Uterus (tissue), 4 donors: ENCODE results near the gene IP6K1. TPM values are rescaled to one million over a fixed set of nuclear protein-coding genes. Genes with fewer than 3 reads are reported as not detected.
A peak's percentile ranks its signal among the peaks of the same experiment; 100 is the strongest.
"Not testable (repeated sequence)": the region's sequence is repeated elsewhere in the genome, so short reads cannot be mapped to it uniquely, and the experiment has no call there.

Experiments used
- DNase-seq, 2 donors: peaks; one replicate each; pipeline ENCODE4 v3.0.0-alpha.2; 2019 to 2020
- H3K27ac ChIP-seq, 2 donors: fragments of 200-600 bp; sonication (generic); 1 replicate in 1 of 2; 2 replicates in 1 of 2; pipeline ENCODE4 v1.5.1; 2016 to 2018
- H3K27me3 ChIP-seq, 2 donors: fragments of 200-600 bp; sonication (generic); one replicate each; pipeline ENCODE4 v1.5.1; 2018 to 2019; ENCODE audit warnings: control low read depth in 1 of 2
- H3K36me3 ChIP-seq, 2 donors: fragments of 200-600 bp; sonication (generic); one replicate each; pipeline ENCODE4 v1.5.1; 2019; ENCODE audit warnings: control low read depth in 1 of 2
- H3K4me1 ChIP-seq, 2 donors: fragments of 200-600 bp; sonication (generic); one replicate each; pipeline ENCODE4 v1.5.1; 2018 to 2019; ENCODE audit warnings: control low read depth in 1 of 2
- H3K4me3 ChIP-seq, 2 donors: fragments of 200-600 bp; sonication (generic); 1 replicate in 1 of 2; 2 replicates in 1 of 2; pipeline ENCODE4 v1.5.1; 2018 to 2019; ENCODE audit warnings: mild to moderate bottlenecking in 1 of 2
- H3K9me3 ChIP-seq, 2 donors: fragments of 200-600 bp; sonication (generic); one replicate each; pipeline ENCODE4 v1.5.1; 2019; ENCODE audit warnings: control low read depth in 1 of 2
- POLR2A ChIP-seq, 2 donors: fragments of 450-650 bp; IDR thresholded peaks; one replicate each; pipeline ENCODE4 v1.6.1; 2016; ENCODE audit warnings: antibody characterized with exemption in 2 of 2, mild to moderate bottlenecking in 1 of 2, moderate library complexity in 1 of 2
- intact Hi-C: fragments of 100-400 bp; cut with DNase I; formaldehyde crosslinking; loops from one replicate; pipeline ENCODE4 v1.15.1; 2023; ENCODE audit warnings: low total_unique reads
- total RNA-seq, 4 donors: library from RNA; depleted of rRNA in 3 of 4; stranded (reverse); fragments of >200 nt in 3 of 4; gene quantifications; one replicate each; pipeline versions ENCODE4 v1.1.0 to v1.2.4, GENCODE V29; 2014 to 2023
- TF ChIP-seq, protein P1 (sequence below), 4 experiments: fragments of 200-600 bp in 2 of 4; fragments of 450-650 bp in 2 of 4; sonication (generic) in 2 of 4; IDR thresholded peaks; one replicate each; pipeline ENCODE4 v1.5.1; 2016 to 2019; ENCODE audit warnings: antibody characterized with exemption in 4 of 4, mild to moderate bottlenecking in 2 of 4, moderate library complexity in 1 of 4
- donor health status: DM: yes; HTN: yes; CAD: no.

Gene IP6K1
- total RNA-seq, 4 donors from 2014 or later = 41.8 to 58.4 (median 50.9) TPM

DNA sequence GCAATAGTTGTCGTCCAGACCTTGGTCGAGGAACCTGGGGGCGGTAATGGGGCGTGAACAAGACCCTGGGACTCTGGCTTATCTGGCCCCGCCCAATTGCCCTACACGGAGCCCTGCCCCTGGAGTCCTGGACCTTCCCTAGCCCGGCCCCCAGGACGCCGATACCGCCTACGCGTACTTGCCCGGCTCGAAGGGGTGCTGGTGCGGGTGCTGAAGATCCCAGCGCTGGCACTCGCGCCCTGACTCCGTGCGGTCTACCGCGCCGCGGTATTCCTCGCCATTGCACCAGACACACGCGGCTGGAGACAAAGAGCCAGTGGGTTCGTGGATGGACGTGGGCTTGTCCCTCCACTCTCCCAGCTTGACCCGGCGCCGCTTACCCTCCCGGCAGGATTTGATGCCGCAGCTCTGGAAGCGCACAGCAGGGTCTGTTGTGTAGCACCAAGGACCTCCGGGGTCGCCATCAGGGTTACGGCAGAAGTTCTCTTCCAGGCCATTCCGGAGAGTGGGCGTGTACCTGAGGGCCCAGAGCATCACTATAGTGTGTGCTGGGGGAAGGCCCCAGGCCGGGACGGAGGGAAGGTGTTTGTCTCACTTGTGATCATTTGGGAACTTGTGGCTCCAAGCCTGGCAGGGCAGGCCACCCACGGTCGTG is 99.4 kb downstream of the IP6K1 start:
- H3K9me3 ChIP-seq, H3K36me3 ChIP-seq, H3K27me3 ChIP-seq, H3K27ac ChIP-seq, intact Hi-C loops: not testable (repeated sequence)
- peak in 1 of 2 donors; percentile 36 for DNase-seq
- Histone ChIP-seq H3K4me3 (peak overlapping the region in 1 of 2 donors; percentile 9), H3K4me1 (peaks cover 0 to 12% of the 10 kb centered on the region in 2 donors)

DNA sequence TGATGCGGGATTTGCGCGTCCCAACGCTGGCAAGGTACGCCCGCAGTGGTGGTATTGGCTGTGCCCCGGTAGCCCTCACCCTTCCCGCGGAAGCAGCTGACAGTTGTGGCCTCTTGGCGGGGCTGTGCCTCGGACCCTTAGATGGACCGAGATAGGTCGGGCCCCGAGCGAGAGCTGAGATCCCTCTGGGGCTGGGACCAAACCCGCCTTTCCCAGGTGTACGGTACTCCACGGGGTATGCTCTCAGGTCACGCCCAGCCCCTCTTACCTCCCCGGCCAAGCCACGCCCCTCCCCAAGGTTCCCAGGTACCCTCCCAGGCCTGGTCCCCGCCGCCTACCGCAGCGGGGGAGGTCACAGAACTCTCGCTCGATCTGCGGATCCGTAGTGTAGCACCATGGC is 100.0 kb downstream of the IP6K1 start:
- H3K27me3 ChIP-seq, intact Hi-C loops, DNase-seq, H3K27ac ChIP-seq, H3K9me3 ChIP-seq, H3K36me3 ChIP-seq: not testable (repeated sequence)
- Histone ChIP-seq H3K4me1 (peaks cover 0 to 12% of the 10 kb centered on the region in 2 donors), H3K4me3 (peak overlapping the region in 1 of 2 donors; percentile 9)

DNA sequence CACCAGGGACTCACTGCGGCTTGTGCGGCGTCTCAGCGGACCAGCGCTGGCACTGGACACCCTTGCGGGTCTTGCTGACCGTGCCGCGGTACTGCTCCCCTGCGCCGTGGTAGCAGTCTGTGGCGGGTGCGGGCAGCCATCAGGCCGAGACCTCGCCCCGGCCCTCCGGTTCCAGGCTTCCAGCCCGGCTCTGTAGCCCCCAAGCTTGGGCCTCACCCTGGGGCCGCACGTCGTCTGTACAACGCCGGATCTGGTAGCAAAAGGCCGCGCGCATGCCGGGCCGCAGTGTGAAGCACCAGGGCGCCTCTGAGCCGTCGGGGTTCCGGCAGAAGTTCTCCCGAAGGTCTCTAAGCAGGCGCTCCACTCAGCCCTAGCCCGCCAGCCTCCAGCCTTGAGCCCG is 100.5 kb downstream of the IP6K1 start:
- H3K27ac ChIP-seq, H3K9me3 ChIP-seq, H3K4me1 ChIP-seq, H3K36me3 ChIP-seq, intact Hi-C loops, DNase-seq, H3K27me3 ChIP-seq, H3K4me3 ChIP-seq: not testable (repeated sequence)

DNA sequence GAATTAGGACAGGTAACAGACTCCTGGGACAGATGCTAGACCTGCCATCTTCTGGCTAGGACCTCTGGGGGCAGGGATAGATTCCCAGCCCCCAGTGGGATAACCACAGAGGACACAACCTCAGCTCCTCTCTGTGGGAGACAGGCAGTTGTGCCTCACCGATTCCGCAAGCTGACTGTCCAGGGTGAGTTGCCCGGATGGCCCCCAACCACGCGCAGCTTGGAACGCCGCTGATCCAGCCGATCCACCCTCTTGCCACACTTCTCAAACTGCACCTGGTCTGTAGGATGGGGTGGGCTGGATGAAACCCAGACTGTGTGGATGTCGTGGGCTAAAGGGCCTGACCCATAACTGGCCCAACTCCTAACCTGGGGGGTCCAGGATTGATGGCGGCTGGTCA is 101.2 kb downstream of the IP6K1 start:
- H3K36me3 ChIP-seq, H3K27ac ChIP-seq, H3K4me1 ChIP-seq, DNase-seq, H3K9me3 ChIP-seq, H3K27me3 ChIP-seq, H3K4me3 ChIP-seq, intact Hi-C loops: not testable (repeated sequence)

DNA sequence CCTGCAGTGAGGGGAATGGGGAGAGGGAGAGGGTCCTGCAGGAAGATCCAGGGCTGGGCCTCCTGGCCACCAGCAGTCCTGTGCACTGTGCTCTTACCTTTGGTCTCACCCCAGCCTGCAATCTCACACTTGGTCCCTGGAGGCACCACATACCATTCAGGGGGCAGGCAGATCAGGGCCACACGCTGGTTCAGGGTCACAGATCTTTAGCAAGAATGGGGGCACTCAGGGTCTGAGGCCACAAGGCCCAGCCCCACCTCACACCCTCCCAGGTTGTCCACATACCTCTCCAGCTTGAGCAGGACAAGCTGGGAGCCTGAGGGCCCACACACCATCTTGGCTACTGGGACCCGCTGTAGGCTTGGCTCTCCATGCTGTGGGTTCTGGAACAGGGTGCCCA is 101.9 kb downstream of the IP6K1 start:
- DNase-seq, H3K4me3 ChIP-seq, H3K36me3 ChIP-seq, intact Hi-C loops, H3K27me3 ChIP-seq, H3K9me3 ChIP-seq, H3K4me1 ChIP-seq, H3K27ac ChIP-seq: not testable (repeated sequence)

DNA sequence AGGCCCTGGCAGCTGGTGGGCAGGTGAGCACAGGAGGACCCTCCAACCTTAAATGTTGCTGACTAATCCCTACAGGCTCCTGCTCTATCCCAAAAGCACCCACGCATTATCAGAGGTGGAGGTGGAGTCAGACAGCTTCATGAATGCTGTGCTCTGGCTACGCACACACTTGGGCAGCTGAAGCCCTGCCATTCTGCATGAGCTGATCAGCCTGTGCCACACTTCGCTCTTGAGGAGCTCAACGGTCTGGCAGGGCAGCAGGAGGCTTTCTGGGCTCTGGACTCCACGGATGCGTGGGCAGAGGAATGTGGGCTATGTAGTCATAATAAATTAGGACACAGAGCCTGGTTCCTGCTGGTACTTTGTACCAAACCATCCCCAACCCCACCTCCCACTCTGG is 103.2 kb downstream of the IP6K1 start:
- H3K36me3 ChIP-seq = no peaks in the 10 kb centered on the region
- no peak for DNase-seq
- intact Hi-C loops = no loop called here
- no peaks in the 10 kb centered on the region for H3K4me1 ChIP-seq
- H3K9me3 ChIP-seq = no peaks in the 10 kb centered on the region
- H3K27me3 ChIP-seq = no peaks in the 10 kb centered on the region
- H3K4me3 ChIP-seq = no peak overlapping the region
- no peak overlapping the region for H3K27ac ChIP-seq
- TF ChIP-seq POLR2A (IDR thresholded peaks at IDR 0.05) = no peak
- TF ChIP-seq, protein P1, sequence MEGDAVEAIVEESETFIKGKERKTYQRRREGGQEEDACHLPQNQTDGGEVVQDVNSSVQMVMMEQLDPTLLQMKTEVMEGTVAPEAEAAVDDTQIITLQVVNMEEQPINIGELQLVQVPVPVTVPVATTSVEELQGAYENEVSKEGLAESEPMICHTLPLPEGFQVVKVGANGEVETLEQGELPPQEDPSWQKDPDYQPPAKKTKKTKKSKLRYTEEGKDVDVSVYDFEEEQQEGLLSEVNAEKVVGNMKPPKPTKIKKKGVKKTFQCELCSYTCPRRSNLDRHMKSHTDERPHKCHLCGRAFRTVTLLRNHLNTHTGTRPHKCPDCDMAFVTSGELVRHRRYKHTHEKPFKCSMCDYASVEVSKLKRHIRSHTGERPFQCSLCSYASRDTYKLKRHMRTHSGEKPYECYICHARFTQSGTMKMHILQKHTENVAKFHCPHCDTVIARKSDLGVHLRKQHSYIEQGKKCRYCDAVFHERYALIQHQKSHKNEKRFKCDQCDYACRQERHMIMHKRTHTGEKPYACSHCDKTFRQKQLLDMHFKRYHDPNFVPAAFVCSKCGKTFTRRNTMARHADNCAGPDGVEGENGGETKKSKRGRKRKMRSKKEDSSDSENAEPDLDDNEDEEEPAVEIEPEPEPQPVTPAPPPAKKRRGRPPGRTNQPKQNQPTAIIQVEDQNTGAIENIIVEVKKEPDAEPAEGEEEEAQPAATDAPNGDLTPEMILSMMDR (IDR thresholded peaks at IDR 0.05) = no peak

DNA sequence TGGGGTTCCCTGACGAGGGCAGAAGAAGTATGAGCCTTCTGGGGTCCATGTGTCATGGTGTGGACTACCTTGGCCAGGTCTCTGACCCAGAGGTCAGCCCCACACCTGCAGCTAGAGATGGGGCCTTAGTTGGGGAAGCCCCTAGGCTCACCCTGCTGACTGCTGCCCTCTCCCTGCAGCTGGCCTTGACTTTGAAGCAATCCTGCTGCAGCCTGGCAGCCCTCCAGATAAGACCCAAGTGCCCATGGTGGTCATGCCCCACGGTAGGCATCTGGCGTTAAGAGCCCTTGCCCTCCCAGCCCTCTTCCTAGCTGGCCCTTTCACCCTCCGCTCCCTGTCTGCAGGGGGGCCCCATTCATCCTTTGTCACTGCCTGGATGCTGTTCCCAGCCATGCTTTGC is 104.8 kb downstream of the IP6K1 start:
- Histone ChIP-seq H3K36me3 (no peaks in the 10 kb centered on the region), H3K4me1 (no peaks in the 10 kb centered on the region), H3K9me3 (no peaks in the 10 kb centered on the region), H3K27me3 (no peaks in the 10 kb centered on the region), H3K4me3 (no peak overlapping the region), H3K27ac (no peak overlapping the region)
- no peak for TF ChIP-seq POLR2A (IDR thresholded peaks at IDR 0.05)
- TF ChIP-seq, protein P1 (IDR thresholded peaks at IDR 0.05) = no peak
- intact Hi-C loops = no loop called here
- no peak for DNase-seq

DNA sequence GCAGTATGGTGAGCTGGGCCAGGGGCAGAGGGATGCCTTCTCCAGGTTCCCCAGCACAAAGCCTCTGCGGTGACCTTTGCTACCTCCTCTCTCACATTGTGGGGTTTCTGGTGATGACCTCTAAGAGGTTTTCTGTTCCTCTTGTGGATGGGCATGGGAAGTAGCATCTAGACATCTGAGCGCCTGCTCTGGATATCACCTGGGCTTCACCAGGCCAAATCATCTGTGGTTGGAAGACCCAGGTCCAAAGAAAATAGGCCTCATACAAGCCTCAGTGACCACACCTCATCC is 105.2 kb downstream of the IP6K1 start:
- Histone ChIP-seq H3K4me3 (no peak overlapping the region), H3K4me1 (no peaks in the 10 kb centered on the region), H3K36me3 (no peaks in the 10 kb centered on the region), H3K27ac (no peak overlapping the region), H3K27me3 (no peaks in the 10 kb centered on the region), H3K9me3 (no peaks in the 10 kb centered on the region)
- TF ChIP-seq, protein P1 (IDR thresholded peaks at IDR 0.05) = no peak
- TF ChIP-seq POLR2A (IDR thresholded peaks at IDR 0.05) = no peak
- DNase-seq = no peak
- intact Hi-C loops = no loop called here
